ENCODE results near the gene GSTM3. TPM values are rescaled to one million over a fixed set of nuclear protein-coding genes. Genes with fewer than 3 reads are reported as not detected.

GSTM3 gene
- total and polyA plus RNA-seq, 10 donors = 8.9 to 44.0 (median 20.9) TPM

GRCh38 chr1:109776206-109776835, 35.5 kb upstream of the GSTM3 start:
- Histone ChIP-seq H3K4me3 (no peak overlapping the region), H3K27me3 (replicated peaks in 1 of 7) (peaks cover 0 to 6% (median 0%) of the 10 kb centered on the region in 7 donors), H3K4me1 (peaks cover 0 to 27% (median 12%) of the 10 kb centered on the region in 6 donors), H3K36me3 (no peaks in the 10 kb centered on the region), H3K27ac (no peak overlapping the region), H3K9me3 (peaks cover 0 to 11% (median 6%) of the 10 kb centered on the region in 8 donors)
- intact Hi-C loops (cut with DNase I; ENCODE audit: low total_unique reads) = loop anchor here (2.0 to 5.0 kb wide), 2 partner anchors 208 to 229 kb away; partner anchors contain the start of genes AHCYL1 and GNAI3
- DNase-seq = peak; percentile 59
- TF ChIP-seq, protein P1, sequence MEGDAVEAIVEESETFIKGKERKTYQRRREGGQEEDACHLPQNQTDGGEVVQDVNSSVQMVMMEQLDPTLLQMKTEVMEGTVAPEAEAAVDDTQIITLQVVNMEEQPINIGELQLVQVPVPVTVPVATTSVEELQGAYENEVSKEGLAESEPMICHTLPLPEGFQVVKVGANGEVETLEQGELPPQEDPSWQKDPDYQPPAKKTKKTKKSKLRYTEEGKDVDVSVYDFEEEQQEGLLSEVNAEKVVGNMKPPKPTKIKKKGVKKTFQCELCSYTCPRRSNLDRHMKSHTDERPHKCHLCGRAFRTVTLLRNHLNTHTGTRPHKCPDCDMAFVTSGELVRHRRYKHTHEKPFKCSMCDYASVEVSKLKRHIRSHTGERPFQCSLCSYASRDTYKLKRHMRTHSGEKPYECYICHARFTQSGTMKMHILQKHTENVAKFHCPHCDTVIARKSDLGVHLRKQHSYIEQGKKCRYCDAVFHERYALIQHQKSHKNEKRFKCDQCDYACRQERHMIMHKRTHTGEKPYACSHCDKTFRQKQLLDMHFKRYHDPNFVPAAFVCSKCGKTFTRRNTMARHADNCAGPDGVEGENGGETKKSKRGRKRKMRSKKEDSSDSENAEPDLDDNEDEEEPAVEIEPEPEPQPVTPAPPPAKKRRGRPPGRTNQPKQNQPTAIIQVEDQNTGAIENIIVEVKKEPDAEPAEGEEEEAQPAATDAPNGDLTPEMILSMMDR (IDR thresholded peaks at IDR 0.05 in 8 of 11, conservative IDR thresholded peaks at IDR 0.05 in 3 of 11) = no peak
- TF ChIP-seq POLR2AphosphoS5 (IDR thresholded peaks at IDR 0.05) = no peak
- TF ChIP-seq POLR2A (IDR thresholded peaks at IDR 0.05) = no peak
- WGBS, 5 donors = 88 to 95% (median 90%) methylated on average over 6 of the region's 6 CpGs

DNA sequence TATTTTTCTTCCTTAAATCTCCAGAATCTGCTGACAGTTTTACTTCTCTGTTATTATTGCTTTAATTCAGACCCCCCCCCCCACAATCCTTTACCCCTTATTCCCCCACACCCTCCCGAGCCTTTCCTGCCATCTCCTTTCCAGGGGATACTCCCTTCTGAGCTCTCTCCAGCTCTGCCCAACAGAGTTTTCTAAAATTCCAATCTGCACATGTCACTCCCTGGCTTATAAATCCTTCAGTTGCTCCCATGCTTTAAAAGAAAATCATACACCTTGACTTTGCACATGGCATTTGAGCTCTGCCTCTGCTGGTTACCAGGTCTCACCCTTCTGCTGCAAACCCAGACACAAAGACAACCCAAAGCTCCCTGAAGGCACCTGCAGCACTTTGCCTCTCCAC, 34.6 kb upstream of the GSTM3 start:
- peaks cover 0 to 27% (median 12%) of the 10 kb centered on the region in 6 donors for H3K4me1 ChIP-seq
- no peaks in the 10 kb centered on the region for H3K36me3 ChIP-seq
- 35 to 90% (median 67%) methylated on average over 1 of the region's 1 CpG for WGBS, 5 donors
- H3K9me3 ChIP-seq = peaks cover 0 to 1% (median 0%) of the 10 kb centered on the region in 8 donors
- no peak for TF ChIP-seq POLR2A (IDR thresholded peaks at IDR 0.05)
- TF ChIP-seq, protein P1 (IDR thresholded peaks at IDR 0.05 in 8 of 11, conservative IDR thresholded peaks at IDR 0.05 in 3 of 11) = no peak
- TF ChIP-seq POLR2AphosphoS5 (IDR thresholded peaks at IDR 0.05) = no peak
- intact Hi-C loops (cut with DNase I; ENCODE audit: low total_unique reads) = loop anchor here (5.0 kb wide), 1 partner anchor 228 kb away; the partner anchor contains the start of gene GNAI3
- H3K4me3 ChIP-seq = no peak overlapping the region
- H3K27ac ChIP-seq = no peak overlapping the region
- no peak for DNase-seq
- H3K27me3 ChIP-seq (replicated peaks in 1 of 7) = peaks cover 0 to 6% (median 0%) of the 10 kb centered on the region in 7 donors

- Histone ChIP-seq H3K27ac (no peak overlapping the region), H3K4me3 (no peak overlapping the region), H3K27me3 (replicated peaks in 1 of 7) (peaks cover 0 to 6% (median 0%) of the 10 kb centered on the region in 7 donors), H3K4me1 (peaks cover 0 to 27% (median 12%) of the 10 kb centered on the region in 6 donors), H3K9me3 (no peaks in the 10 kb centered on the region), H3K36me3 (no peaks in the 10 kb centered on the region)
- TF ChIP-seq POLR2A (IDR thresholded peaks at IDR 0.05) (no peak), POLR2AphosphoS5 (IDR thresholded peaks at IDR 0.05) (no peak)
- TF ChIP-seq, protein P1 (IDR thresholded peaks at IDR 0.05 in 8 of 11, conservative IDR thresholded peaks at IDR 0.05 in 3 of 11) = peak in 3 of 11 experiments; percentile 6 to 34 (median 18)
- peak; percentile 71 for DNase-seq
- intact Hi-C loops (cut with DNase I; ENCODE audit: low total_unique reads) = loop anchor here (5.0 kb wide), 1 partner anchor 132 kb away; no protein-coding TSS in a partner anchor
- 21 to 50% (median 50%) methylated on average over 5 to 6 of the region's 6 CpGs for WGBS, 5 donors
Measured at GRCh38 chr1:109773900-109774485, 33.2 kb upstream of the GSTM3 start.
